Forelimb muscle (tissue), 1 donor: ENCODE data around the gene GPR15. TPM values are rescaled to one million over a fixed set of nuclear protein-coding genes. Genes with fewer than 3 reads are reported as not detected.

Source experiments
- DNase-seq: peaks from one replicate; pipeline ENCODE4 v3.0.0-alpha.2; 2013; ENCODE audit warnings: low read depth
- polyA plus RNA-seq: library from polyadenylated mRNA; unstranded; fragments of 120-200 nt; gene quantifications from one replicate; pipeline ENCODE4 v1.2.1, GENCODE V29; 2013; ENCODE audit not compliant: insufficient read length

The GPR15 gene
- not detected for polyA plus RNA-seq

DNA sequence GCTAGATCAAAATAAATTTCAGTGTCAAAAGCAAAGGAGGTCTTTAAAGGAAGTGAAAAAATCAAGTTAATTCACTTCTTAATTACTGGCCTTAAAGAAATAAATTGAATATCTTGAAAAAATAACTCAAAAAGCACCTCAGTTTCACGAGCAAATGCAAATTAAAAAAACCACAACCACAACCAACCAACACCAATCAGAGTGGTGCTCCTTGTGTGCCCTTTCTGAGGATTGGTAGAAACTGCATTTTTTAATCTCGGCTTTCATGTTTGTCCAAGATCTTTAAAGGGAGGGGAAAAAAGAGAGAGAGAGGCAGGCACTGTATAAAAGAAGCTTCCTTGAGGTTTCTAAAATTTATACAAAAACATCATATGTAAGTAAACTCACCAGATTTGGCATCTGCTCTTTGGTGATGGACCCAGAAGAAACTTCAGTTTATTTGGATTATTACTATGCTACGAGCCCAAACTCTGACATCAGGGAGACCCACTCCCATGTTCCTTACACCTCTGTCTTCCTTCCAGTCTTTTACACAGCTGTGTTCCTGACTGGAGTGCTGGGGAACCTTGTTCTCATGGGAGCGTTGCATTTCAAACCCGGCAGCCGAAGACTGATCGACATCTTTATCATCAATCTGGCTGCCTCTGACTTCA, at the start of gene GPR15:
Gene GPR15 (plus strand): TSS at position 357 of the 653 bp plus-strand sequence. CDS start 56 bp downstream, at position 413.
- DNase-seq, result no peak

DNA sequence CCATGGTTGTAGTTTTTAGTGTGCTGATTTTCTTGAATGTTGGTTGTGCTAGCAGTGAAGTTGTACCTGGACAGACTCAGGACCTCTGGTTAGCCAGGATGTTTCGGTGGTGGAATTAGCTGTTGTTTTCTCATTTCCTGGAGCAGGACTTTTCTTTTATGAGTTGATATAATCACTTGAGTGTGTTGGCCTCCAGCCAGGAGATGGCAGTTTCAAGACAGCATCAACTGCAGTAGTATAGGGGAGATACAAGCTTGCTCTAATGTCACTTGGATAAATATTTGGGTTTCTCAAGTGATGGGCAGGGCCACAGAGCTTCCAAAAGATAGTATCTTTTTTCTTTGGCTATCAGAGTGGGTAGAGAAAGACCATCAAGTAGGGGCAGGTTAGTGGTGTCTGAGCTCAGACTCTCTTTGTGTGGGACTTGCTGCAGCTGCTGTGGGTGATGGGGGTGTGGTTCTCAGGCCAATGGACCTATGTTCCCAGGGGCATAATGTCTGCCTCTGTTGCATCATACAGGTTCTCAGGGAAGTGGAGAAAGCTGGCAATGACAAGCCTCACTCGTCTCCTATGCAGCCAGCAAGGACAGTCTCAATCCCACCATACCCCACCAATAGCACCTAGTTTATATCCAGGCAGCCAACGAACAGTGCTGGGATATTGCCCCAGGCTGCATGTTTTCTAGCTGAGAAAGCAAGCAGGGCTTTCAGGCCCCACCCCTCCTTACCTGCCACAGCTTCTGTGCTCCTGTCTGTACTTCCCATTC, 48.9 kb upstream of the GPR15 start:
- DNase-seq, result no peak

DNA sequence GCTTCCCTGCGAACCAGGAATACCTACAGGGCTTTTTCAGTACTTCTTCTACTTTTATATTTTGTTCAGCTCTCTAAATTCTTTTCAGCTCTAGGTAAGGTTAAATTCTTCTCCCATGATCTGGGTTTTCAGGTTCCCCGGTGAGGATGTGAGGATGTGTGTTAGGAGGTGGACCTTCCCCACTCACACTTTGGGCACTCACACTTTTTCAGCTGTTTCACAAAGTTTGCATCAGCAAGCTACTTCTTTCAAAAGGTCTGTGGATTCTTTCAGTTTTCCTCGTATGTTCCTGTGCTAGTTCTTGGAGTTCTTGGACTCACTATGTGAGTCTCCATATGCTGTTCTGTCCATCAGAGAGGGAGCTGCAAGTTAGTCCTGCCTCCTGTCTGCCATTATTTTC, 48.2 kb upstream of the GPR15 start:
- no peak for DNase-seq

DNA sequence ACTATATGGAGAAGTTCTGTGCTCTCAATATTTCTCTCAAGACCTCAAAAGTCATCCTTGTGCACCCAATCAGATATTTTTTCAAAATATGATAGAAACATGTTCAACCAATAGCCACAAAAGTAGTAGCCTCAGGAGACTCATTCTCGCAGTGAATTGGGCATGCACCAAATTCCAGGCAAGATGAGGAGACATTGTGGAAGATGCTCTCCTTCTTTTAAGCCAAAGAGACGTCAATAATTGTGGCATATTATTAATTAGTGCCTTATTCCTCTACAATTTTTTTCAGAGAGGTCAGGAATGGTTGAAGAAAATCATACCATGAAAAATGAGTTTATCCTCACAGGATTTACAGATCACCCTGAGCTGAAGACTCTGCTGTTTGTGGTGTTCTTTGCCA, 34.4 kb upstream of the GPR15 start, which contains the start of gene OR5K2:
Gene OR5K2 (plus strand): TSS at position 301 of the 400 bp plus-strand sequence. CDS start 0 bp downstream, at position 301.
- no peak for DNase-seq

DNA sequence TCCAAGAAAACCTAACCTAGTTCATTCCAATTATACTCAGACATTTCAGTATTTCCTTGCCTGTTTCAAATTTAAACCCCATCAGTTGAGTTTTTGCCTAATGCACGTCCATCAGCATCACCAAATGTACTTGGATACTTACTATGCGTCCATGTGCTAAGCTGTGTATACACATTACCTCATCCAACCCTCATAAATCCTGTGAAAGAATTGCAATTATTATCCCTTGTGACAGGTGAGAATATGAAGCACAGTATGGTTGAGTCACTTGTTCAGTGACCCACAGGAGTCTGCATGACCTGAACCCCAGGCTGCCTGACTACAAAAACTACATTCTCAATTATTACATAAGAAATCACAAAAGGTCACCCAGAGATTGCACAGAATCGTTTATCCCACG, 31.8 kb upstream of the GPR15 start:
- no peak for DNase-seq

DNA sequence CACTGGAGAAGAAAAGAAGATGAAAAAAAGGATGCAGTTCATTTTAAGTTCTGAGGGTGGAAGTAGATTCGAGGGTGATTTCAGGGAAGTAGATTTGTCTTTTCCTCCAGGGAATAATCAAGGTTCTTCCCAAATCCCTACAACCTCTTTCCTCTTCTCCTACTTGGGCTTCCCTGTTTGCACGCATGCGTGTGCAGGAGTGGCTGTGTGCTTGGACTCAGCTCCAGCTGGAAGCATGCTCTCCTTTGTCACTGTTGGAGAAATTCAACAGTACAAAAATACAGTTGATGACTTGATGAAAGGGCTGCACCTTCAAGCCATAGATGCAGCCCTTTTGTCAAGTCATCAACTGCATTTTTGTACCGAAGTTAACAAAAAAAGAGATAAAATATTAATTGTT, 30.5 kb upstream of the GPR15 start:
- DNase-seq, result no peak

DNA sequence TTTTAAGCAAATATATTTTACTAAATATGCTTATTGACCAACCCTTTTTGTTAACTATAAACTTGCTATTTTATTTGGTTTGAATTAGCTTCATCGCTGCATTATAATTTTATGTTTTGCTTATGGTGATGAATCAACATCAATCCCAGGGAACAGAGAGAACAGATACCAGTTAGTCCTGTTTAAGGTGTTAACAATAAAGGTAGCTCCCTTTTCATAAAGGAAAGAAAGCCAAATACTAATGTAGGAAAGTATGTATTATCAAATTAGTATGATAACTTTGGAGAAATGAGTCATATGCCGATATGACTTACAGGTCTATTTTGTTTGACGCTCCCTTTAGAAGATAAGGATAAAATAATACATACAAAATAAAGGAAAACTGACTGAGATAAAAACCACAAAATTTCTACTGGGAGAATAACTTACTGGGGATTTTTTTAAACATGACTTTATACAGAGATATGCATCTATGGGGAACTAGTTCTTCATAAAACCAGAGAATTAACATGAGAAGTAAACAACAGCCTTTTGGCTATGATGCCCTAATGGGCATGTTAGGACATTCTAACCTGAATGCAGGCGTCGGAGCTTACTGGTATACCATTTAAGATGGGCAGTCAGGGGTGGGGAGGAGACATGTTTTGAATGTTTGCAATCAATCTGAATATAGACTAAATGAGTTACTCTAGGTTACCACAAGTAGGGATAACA, 29.8 kb upstream of the GPR15 start:
- DNase-seq, result no peak

DNA sequence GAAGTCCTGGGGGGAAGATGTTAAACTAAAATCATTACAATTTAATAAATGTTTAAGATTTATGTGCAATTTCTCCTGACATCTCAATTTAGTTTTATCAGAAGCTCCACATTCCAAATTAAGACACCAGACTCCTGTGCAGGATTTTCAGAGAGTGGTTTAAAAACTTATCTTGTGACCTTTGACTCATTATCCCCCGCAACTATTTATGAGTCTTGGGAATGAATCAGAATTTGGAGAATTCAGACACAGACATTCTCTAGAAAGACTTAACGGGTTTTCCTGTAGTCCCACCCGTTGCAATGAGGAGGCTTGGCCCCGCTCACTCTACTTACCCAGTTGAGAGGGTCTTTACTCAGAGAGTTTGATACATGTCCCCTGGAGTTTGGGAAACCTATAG, 27.2 kb upstream of the GPR15 start:
- no peak for DNase-seq

DNA sequence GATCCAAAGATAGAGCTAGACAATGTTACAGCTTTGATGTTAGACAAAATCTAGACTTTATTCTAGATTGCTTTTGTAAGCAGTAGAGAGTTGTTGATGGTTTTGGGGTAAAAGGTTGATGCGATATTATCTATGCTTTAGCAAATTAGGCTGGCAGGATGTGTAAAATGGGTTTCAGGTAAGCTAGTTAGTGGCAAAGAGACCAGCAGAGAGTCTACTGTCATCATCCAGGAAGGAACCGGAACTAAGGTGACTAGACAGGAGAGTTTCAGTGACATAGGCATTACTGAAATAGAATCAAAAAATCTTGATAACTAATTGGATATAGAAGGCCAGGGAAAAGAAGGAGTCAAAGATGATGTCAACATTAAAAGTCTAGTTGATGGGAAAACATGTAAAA, 23.2 kb upstream of the GPR15 start:
- DNase-seq, result no peak

DNA sequence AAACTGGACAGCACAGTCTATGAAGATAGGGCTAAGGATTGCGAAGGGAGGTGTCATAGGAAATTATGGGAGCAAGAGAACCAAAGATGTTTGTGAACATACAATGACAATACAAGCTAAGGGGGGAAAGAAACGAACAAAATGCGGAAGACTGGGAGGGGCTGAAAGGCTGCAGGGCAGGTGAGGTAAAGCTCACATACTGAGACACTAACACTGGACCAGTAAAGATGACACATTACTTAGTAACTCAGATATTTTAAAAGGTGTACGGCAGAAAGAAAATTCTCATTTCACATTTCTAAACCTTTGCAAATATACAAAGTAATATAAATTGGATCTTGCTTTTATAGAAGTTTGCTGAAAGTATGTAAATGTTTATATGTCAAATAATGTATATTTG, 19.2 kb upstream of the GPR15 start:
- no peak for DNase-seq

DNA sequence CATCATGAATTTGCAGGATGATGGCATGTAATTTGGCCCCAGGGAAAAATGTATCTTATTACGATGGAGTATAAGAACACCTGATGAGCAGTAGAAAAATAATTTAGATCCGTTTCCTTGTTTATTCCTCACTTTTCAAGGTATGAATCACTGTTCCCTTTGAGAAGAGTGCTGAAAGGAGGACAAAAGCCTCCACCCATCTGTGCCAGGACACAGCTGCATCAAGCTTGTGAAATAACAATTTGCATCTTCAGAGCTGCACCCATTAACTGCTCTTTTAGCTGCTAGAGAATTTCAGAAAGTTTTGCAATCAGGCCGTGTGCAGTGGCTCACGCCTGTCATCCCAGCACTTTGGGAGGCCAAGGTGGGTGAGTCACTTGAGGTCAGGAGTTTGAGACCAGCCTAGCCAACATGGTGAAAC, 18.7 kb upstream of the GPR15 start:
- no peak for DNase-seq

DNA sequence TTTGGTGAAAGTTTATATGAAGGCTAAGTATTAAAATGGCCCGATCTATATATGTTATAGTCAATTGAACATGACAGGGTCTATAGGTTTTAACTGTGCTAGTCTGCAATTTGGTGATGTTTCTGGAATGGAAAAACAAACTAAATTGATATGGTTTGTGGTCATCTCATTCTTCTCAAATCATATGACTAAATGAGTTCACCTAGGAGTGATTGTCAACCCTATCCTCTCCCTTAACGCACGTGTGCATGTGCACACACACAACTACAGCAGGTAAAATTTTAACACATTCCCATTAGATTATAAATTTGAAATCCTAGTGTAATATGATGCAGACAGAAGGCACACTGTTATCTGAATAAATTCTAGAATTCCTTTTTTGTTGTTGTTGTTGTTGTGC, 18.0 kb upstream of the GPR15 start:
- no peak for DNase-seq

DNA sequence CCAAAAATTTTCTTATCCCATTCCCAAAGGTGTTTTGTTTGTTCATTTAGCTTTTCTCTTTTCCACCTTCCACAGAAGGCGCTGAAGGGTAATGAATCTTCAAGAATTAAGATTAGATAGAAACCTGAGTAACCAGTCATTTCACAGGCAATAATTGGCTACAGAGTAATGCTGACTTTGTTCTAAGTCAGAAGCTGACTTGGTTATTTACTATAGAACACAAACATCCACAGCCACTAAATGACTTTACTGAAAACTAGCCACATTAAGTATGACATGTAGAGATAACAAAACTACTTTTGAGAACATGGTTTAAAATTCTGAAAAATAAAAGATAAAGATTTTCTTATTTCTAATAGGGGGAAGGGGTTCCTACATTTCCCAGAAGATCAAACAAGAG, 16.8 kb upstream of the GPR15 start:
- no peak for DNase-seq

DNA sequence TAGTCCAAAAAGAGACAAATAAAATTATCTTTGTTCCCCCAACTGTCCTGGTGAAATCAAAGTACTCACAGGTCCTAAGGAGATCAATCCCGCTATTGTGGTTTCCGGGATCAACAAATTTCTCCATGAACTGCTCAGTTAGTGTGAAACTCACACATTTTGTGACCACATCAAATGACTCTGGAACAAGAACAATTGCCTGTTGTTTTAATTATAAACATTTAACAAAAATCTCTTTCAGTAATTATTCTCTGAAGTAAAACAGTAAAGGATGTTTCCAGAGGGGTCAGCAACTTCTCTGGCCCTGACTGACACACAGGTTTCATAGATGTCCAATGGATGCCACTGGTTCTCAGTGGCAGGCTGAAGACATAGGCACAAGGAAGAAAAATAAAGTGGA, 13.0 kb upstream of the GPR15 start:
- DNase-seq, result no peak

DNA sequence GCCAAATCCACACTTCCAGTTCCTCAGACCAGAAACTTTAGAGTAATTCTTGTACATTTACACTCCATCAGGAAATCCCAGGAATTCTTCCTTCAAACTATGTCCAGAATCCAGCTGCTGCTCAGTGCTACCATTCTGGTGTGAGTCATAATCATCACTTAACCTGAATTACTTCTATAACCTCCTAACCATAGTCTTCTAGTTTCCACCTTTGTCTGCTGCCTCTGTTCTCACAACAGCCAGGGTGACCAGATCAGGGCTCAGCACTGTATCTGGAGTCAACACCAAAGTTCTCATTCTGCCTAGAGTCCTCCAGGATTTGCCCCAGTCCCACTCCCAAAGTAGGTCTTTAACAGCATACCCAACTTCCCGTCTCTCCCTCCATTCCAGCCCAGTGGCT, 12.4 kb upstream of the GPR15 start:
- DNase-seq, result no peak

DNA sequence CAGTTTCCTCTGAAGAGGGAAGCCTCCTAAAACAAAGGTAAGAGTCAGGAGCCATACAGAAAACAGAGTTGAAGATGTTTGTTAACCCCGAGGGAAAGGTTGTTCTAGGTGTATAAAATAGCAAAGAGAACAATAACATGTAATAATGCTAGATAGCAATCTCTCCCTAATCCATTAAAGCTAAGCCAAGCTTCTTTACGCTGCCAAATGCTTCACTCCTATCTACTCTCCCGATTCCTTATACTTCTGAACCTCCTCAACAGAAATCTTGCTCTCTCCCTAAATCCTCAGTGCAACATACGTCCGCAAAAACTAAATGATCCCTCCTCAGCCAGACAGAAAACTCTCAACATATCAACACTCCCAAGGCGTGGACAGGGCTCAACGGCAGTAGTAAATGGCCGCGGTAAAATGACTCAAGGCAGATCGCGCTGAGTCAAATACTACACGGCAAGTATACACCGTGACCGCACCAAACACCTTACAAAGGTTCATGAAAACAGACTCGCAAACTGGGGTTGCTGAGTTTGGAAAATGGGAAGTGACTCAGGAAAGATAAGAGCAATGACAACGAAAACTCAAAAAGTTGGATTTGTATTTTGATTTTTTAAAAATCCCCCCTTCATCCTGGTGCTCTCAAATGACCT, 9.8 kb upstream of the GPR15 start:
- DNase-seq, result peak; percentile 17

DNA sequence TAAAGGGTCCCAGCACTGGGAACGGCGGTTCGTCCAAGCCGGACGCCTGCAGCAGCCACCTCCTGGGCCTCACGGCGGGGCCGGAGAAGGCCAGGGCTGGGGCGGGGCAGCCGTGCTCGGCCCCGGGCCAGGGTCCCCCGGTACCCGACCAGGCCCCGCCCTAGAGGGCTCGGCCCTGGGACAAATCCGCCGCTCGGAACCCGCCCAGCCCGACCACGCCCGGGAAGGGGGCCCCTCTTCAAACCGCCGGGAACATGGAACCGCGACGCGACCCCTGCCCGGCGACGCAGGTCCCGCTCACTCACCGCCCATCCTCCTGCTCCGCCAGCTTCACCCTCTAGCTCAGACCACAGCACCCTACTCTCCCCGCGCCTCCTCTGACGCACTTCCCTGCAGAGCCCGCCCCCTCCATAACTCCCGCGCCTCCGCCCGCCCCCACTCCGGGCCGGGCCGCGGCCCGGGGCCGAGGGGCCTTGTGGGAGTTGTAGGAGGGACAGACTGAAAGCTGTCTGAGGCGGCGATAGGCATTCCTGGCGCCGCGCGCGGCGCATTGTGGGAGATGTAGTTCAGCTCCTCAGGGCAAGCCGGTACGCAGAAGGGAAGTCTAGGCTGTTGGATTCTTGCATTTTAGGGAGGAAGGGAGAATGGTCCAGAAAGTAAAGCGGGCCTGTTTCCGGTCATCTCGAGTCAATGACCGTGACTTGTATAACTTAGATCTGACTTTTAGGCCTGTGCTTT, 9.1 kb upstream of the GPR15 start, which contains the start of gene CLDND1:
Gene CLDND1 (minus strand): TSS at position 359 of the 738 bp plus-strand sequence. CDS start 1,478 bp downstream, outside the sequence.
- peak; percentile 98 for DNase-seq

DNA sequence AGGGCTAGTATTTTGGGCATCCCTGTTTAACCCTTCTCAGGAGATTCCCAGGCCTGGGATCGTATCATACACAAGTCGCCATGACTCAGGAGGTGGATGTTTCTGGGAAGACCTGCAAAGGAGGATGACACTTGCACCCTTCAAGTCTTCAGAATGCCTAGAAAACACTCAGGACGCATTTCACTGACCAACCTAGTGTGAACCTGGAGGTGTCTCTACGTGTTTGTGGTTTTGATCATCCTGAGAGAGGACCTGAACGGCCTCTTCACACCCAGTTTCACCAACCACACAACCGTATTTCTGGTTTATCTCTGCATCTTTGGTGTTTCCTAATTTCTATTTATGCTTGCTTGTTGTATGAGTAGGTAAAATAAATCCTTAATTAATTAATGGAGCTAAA, 6.3 kb upstream of the GPR15 start:
- no peak for DNase-seq

DNA sequence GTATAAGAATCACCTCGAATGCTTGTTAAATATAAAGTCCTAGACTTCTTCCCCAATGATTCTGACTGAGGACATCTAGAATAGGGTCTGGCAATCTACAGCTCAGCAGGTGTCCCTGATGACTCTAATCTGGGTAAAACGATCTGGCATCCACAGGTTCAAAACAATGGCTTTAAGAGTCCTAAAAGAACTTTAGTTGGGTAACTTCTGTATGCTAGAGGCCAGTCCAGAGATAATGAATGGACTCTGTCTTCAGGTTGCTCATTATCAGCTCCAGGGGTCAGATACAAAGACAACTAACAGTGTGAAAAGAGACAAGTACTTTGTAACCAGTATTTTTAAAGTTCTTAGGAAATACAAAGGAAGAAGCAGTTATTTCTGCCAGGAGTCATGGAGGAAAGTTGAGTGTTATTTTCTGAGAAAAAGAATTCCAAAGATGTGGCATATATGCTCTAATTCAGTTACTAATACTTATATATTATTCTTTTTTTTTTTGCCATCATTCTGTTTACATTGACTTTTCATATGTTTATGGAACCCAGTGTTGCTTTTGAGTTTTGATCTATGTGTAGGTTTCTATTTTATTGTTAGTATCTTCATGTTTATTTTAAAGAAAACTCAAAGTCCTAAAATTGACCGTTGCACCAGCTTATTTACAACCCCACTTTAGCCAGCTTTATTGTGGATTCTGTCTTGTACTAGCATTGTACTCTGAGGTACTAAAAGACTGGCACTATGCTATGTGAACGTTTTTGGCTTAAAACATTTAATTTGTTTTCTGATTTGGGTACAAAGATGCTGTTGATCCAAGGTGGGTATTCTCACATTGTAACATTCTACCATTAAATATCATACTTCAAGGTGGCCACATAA, 3.1 kb upstream of the GPR15 start:
- DNase-seq, result no peak

DNA sequence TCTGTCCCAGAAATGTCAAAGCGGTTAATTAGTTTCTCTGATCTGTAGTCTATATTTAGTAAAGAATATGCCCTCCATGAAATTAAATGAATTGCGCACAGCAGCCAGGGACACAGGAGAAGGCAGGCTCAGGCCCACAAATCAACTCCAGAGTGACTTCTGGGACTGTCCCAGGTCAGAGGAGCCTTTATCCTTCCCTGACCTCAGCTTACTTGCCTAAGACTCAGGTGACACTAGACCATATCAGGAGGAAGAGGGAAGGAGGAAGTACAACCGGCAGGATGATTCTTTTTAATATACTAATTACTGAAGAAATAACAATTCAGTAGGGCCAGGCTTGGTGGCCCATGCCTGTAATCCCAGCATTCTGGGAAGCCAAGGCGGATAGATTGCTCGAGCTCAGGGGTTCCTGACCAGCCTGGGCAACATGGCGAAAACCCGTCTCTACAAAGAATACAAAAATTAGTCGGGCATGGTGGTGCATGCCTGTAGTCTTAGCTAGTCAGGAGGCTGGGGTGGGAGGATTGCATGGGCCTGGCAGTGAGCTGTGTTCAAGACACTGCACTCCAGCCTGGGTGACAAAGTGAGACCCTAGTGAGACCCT, 1.8 kb upstream of the GPR15 start:
- no peak for DNase-seq
